Measurements from ENCODE around the gene CDS1. TPM values are rescaled to one million over a fixed set of nuclear protein-coding genes. Genes with fewer than 3 reads are reported as not detected.

Gene CDS1
- total RNA-seq, 2 donors from 2014 or later = 5.8 to 8.9 TPM

GRCh38 chr4:84597450-84597849, 14.5 kb downstream of the CDS1 start:
- no peak overlapping the region for H3K9ac ChIP-seq (ENCODE audit: extremely low read depth, low read length, poor library complexity, severe bottlenecking)
- no peak for TF ChIP-seq CTCF (conservative IDR thresholded peaks at IDR 0.05)
- peaks cover 4% of the 10 kb centered on the region for H3K9me3 Mint-ChIP-seq
- no peak for DNase-seq
- no peak overlapping the region for H3K4me3 ChIP-seq (ENCODE audit: low read length)
- no peak overlapping the region for H3K27ac ChIP-seq (ENCODE audit: low read depth, low read length)
- no peaks in the 10 kb centered on the region for H3K27me3 Mint-ChIP-seq (ENCODE audit: insufficient read depth)
- H3K27me3 ChIP-seq (ENCODE audit: control insufficient read depth, insufficient read depth, low read length, poor library complexity, severe bottlenecking) = no peaks in the 10 kb centered on the region
- 91 to 96% methylated on average over 3 to 4 of the region's 4 CpGs for WGBS, 2 experiments (ENCODE audit: insufficient coverage in 1 of 2, insufficient read length in 1 of 2)
- H3K4me1 Mint-ChIP-seq = no peaks in the 10 kb centered on the region
- H3K27ac Mint-ChIP-seq = peak overlapping the region; percentile 35
- no peaks in the 10 kb centered on the region for H3K4me1 ChIP-seq (ENCODE audit: control insufficient read depth, insufficient read depth, low read length)
- no peaks in the 10 kb centered on the region for H3K9me3 ChIP-seq (ENCODE audit: control insufficient read depth, low read length)
- H3K4me3 Mint-ChIP-seq = no peak overlapping the region
- no peaks in the 10 kb centered on the region for H3K36me3 ChIP-seq (ENCODE audit: control insufficient read depth, insufficient read depth, low read length)
- peaks cover 2% of the 10 kb centered on the region for H3K36me3 Mint-ChIP-seq (ENCODE audit: low read depth)

- 91% methylated on average over 1 of the region's 1 CpG; no CpG with 5 or more reads in 1 of the 2 experiments for WGBS, 2 experiments (ENCODE audit: insufficient coverage in 1 of 2, insufficient read length in 1 of 2)
- Mint-ChIP-seq H3K27ac (no peak overlapping the region), H3K9me3 (peaks cover 2% of the 10 kb centered on the region), H3K36me3 (ENCODE audit: low read depth) (peaks cover 31% of the 10 kb centered on the region), H3K4me3 (no peak overlapping the region), H3K27me3 (ENCODE audit: insufficient read depth) (no peaks in the 10 kb centered on the region), H3K4me1 (no peaks in the 10 kb centered on the region)
- no peak for DNase-seq
- Histone ChIP-seq H3K4me3 (ENCODE audit: low read length) (no peak overlapping the region), H3K9ac (ENCODE audit: extremely low read depth, low read length, poor library complexity, severe bottlenecking) (no peak overlapping the region), H3K27ac (ENCODE audit: low read depth, low read length) (no peak overlapping the region), H3K27me3 (ENCODE audit: control insufficient read depth, insufficient read depth, low read length, poor library complexity, severe bottlenecking) (no peaks in the 10 kb centered on the region), H3K4me1 (ENCODE audit: control insufficient read depth, insufficient read depth, low read length) (no peaks in the 10 kb centered on the region), H3K36me3 (ENCODE audit: control insufficient read depth, insufficient read depth, low read length) (peaks cover 4% of the 10 kb centered on the region), H3K9me3 (ENCODE audit: control insufficient read depth, low read length) (no peaks in the 10 kb centered on the region)
- no peak for TF ChIP-seq CTCF (conservative IDR thresholded peaks at IDR 0.05)
Measured at GRCh38 chr4:84606645-84607044, 23.7 kb downstream of the CDS1 start.

DNA sequence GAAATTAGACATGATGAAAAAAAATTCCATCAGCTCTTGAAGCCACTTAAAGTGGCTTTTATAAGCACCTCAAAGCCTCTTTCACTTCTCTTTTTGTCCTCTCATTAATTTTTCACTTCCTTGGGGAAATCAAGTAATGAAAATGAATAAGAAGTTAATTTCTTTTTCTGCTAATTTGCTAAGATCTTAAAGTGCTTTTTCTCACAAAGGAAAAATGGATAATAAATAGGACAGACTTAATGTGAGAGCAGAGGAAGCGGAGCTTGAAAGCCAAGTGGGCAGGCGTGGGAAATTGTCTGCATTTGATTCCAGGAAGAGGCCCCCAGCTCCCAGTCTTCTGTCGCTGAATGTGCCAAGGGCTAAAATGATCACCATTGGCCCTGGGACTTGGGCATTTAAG, 28.6 kb downstream of the CDS1 start:
- WGBS, 2 experiments (ENCODE audit: insufficient coverage in 1 of 2, insufficient read length in 1 of 2) = 83 to 97% methylated on average over 1 to 3 of the region's 3 CpGs
- H3K4me1 Mint-ChIP-seq = no peaks in the 10 kb centered on the region
- no peak for DNase-seq

More for the DNA sequence above, 28.6 kb downstream of the CDS1 start:
- no peak for TF ChIP-seq CTCF (conservative IDR thresholded peaks at IDR 0.05)
- Histone ChIP-seq H3K27ac (ENCODE audit: low read depth, low read length) (no peak overlapping the region), H3K36me3 (ENCODE audit: control insufficient read depth, insufficient read depth, low read length) (peaks cover 4% of the 10 kb centered on the region), H3K27me3 (ENCODE audit: control insufficient read depth, insufficient read depth, low read length, poor library complexity, severe bottlenecking) (no peaks in the 10 kb centered on the region), H3K4me3 (ENCODE audit: low read length) (no peak overlapping the region), H3K4me1 (ENCODE audit: control insufficient read depth, insufficient read depth, low read length) (no peaks in the 10 kb centered on the region), H3K9me3 (ENCODE audit: control insufficient read depth, low read length) (no peaks in the 10 kb centered on the region), H3K9ac (ENCODE audit: extremely low read depth, low read length, poor library complexity, severe bottlenecking) (no peak overlapping the region)
- Mint-ChIP-seq H3K9me3 (peaks cover 2% of the 10 kb centered on the region), H3K27me3 (ENCODE audit: insufficient read depth) (no peaks in the 10 kb centered on the region), H3K27ac (no peak overlapping the region), H3K36me3 (ENCODE audit: low read depth) (peaks cover 42% of the 10 kb centered on the region), H3K4me3 (no peak overlapping the region)
